Testis (tissue), 3 donors: ENCODE results near the gene SEMA4B. TPM values are rescaled to one million over a fixed set of nuclear protein-coding genes. Genes with fewer than 3 reads are reported as not detected.
A peak's percentile ranks its signal among the peaks of the same experiment; 100 is the strongest.

ENCODE experiments used
- DNase-seq: peaks from one replicate; pipeline ENCODE4 v3.0.0-alpha.2; 2019
- H3K27ac ChIP-seq, 2 donors: fragments of 200-600 bp; sonication (generic); one replicate each; pipeline ENCODE4 v1.5.1; 2019
- H3K27me3 ChIP-seq: fragments of 200-600 bp; sonication (generic); one replicate; pipeline ENCODE4 v1.5.1; 2019
- H3K36me3 ChIP-seq: fragments of 200-600 bp; sonication (generic); one replicate; pipeline ENCODE4 v1.5.1; 2017; ENCODE audit warnings: low read depth; ENCODE audit errors: missing control alignments
- H3K4me1 ChIP-seq: fragments of 200-600 bp; sonication (generic); one replicate; pipeline ENCODE4 v1.5.1; 2019
- H3K4me3 ChIP-seq, 2 donors: fragments of 200-600 bp; sonication (generic); one replicate each; pipeline ENCODE4 v1.5.1; 2017 to 2019
- H3K9me3 ChIP-seq: fragments of 200-600 bp; sonication (generic); one replicate; pipeline ENCODE4 v1.5.1; 2017
- POLR2A ChIP-seq: fragments of 450-650 bp; IDR thresholded peaks from one replicate; pipeline ENCODE4 v1.6.1; 2017; ENCODE audit warnings: antibody characterized with exemption, mild to moderate bottlenecking, moderate library complexity
- WGBS, 2 donors: methylation state at CpG; one replicate each; pipeline ENCODE4 v1.1.5; 2018; 5-methylcytosine and 5-hydroxymethylcytosine counted together
- intact Hi-C: fragments of 100-400 bp; cut with DNase I; formaldehyde crosslinking; loops from one replicate; pipeline ENCODE4 v1.15.1; 2023; ENCODE audit warnings: low total_unique reads
- polyA plus RNA-seq: library from polyadenylated mRNA; stranded (reverse); fragments of 350-450 nt; fragmentation: Illumina TruSeq; extraction: RNeasy Lipid Tissue Mini Kit (QIAGEN cat#74804); gene quantifications from one replicate; pipeline ENCODE4 v1.2.3, GENCODE V29; 2014; ENCODE audit warnings: low read depth, low replicate concordance; ENCODE audit not compliant: insufficient read depth
- total RNA-seq, 2 donors: library from RNA; depleted of rRNA; stranded (reverse); fragments of >200 nt; gene quantifications; one replicate each; pipeline ENCODE4 v1.2.3, GENCODE V29; 2016
- TF ChIP-seq, protein P1 (sequence below), 3 experiments: fragments of 450-650 bp in 2 of 3; fragments of 200-600 bp in 1 of 3; sonication (generic) in 1 of 3; IDR thresholded peaks; one replicate each; pipeline ENCODE4 v1.5.1; 2016 to 2019; ENCODE audit warnings: antibody characterized with exemption in 3 of 3, mild to moderate bottlenecking in 2 of 3, moderate library complexity in 1 of 3

Gene SEMA4B
- total and polyA plus RNA-seq, 3 donors from 2014 or later = 22.2 to 78.3 (median 59.4) TPM

DNA sequence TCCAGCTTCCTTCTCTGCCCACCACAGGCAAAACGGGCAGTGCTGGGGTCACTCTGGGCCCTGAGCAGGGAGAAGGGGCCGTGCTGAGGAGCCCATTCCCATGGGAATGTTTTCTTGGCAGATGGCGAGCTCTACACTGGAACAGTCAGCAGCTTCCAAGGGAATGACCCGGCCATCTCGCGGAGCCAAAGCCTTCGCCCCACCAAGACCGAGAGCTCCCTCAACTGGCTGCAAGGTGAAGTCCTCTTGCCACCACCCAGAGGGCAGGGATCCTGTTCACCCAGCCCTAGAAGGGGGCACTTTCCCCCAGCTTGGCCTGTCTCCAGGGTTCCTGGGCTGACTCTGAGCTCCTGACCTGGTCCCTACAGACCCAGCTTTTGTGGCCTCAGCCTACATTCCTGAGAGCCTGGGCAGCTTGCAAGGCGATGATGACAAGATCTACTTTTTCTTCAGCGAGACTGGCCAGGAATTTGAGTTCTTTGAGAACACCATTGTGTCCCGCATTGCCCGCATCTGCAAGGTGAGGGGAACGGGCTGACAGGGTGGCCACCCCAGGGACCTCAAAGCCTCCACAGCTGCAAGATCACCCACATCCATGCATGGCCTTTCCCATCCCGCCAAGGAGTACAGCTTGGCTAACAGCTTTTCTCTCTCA, 20.2 kb downstream of the SEMA4B start:
- H3K36me3 ChIP-seq = no peaks in the 10 kb centered on the region

DNA sequence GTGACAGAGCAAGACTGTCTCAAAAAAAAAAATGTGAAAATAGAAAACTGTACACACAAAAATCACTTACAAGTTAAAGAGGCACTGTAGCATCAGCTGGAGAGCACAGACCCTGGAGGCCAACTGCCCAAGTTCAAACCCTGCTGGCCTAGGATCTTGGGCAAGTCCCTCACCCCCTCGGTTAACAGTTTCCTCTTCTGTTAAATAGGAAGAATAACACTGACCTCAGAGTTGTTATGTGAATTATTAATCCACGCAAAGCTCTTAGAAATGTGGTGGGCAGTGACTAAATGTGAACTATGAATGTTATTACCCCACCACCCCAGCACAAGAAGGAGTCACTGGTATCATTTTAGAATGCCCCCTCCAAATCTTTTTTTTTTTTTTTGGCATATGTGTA, 21.4 kb downstream of the SEMA4B start:
- no peak overlapping the region for H3K27ac ChIP-seq
- intact Hi-C loops = no loop called here
- H3K36me3 ChIP-seq = no peaks in the 10 kb centered on the region
- DNase-seq = no peak
- H3K27me3 ChIP-seq = no peaks in the 10 kb centered on the region
- TF ChIP-seq, protein P1, sequence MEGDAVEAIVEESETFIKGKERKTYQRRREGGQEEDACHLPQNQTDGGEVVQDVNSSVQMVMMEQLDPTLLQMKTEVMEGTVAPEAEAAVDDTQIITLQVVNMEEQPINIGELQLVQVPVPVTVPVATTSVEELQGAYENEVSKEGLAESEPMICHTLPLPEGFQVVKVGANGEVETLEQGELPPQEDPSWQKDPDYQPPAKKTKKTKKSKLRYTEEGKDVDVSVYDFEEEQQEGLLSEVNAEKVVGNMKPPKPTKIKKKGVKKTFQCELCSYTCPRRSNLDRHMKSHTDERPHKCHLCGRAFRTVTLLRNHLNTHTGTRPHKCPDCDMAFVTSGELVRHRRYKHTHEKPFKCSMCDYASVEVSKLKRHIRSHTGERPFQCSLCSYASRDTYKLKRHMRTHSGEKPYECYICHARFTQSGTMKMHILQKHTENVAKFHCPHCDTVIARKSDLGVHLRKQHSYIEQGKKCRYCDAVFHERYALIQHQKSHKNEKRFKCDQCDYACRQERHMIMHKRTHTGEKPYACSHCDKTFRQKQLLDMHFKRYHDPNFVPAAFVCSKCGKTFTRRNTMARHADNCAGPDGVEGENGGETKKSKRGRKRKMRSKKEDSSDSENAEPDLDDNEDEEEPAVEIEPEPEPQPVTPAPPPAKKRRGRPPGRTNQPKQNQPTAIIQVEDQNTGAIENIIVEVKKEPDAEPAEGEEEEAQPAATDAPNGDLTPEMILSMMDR (IDR thresholded peaks at IDR 0.05) = no peak
- no peak for TF ChIP-seq POLR2A
- no peaks in the 10 kb centered on the region for H3K9me3 ChIP-seq
- H3K4me1 ChIP-seq = no peaks in the 10 kb centered on the region
- no peak overlapping the region for H3K4me3 ChIP-seq
- 93% methylated on average over 2 of the region's 2 CpGs for WGBS, 2 donors

More for the DNA sequence above, 20.2 kb downstream of the SEMA4B start:
- Histone ChIP-seq H3K27me3 (no peaks in the 10 kb centered on the region), H3K4me1 (no peaks in the 10 kb centered on the region), H3K27ac (peak overlapping the region in 1 of 2 donors; percentile 59), H3K9me3 (no peaks in the 10 kb centered on the region), H3K4me3 (no peak overlapping the region)
- DNase-seq = peak; percentile 87
- intact Hi-C loops = no loop called here
- WGBS, 2 donors = 46 to 71% methylated on average over 6 to 14 of the region's 14 CpGs
- no peak for TF ChIP-seq POLR2A
- TF ChIP-seq, protein P1 (IDR thresholded peaks at IDR 0.05) = peak; percentile 48 to 66 (median 59)

DNA sequence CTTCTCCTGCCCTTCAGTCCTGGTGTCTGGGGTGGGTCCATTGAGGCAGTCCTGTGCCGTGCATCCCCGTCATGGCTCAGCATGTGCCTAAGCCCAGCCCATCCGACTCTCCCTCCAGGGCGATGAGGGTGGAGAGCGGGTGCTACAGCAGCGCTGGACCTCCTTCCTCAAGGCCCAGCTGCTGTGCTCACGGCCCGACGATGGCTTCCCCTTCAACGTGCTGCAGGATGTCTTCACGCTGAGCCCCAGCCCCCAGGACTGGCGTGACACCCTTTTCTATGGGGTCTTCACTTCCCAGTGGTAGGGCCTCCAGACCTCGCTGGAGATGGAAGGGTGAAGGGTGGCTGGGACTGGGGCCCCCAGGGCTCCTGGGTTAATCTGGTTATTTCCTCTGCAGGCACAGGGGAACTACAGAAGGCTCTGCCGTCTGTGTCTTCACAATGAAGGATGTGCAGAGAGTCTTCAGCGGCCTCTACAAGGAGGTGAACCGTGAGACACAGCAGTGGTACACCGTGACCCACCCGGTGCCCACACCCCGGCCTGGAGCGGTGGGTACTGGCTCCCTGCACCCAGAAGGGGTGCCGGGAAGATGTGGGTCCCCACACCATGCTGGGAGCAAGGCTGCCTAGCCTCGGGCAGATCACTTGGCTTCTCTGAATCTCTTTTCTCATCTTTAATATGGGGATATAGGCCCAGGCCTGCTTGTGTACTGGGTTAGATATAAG, 22.5 kb downstream of the SEMA4B start:
- no peaks in the 10 kb centered on the region for H3K4me1 ChIP-seq
- intact Hi-C loops = no loop called here
- TF ChIP-seq POLR2A = no peak
- TF ChIP-seq, protein P1 (IDR thresholded peaks at IDR 0.05) = no peak
- H3K4me3 ChIP-seq = no peak overlapping the region
- no peak for DNase-seq
- H3K9me3 ChIP-seq = no peaks in the 10 kb centered on the region
- H3K36me3 ChIP-seq = no peaks in the 10 kb centered on the region
- H3K27ac ChIP-seq = no peak overlapping the region
- 93 to 95% methylated on average over 9 to 22 of the region's 22 CpGs for WGBS, 2 donors
- no peaks in the 10 kb centered on the region for H3K27me3 ChIP-seq

DNA sequence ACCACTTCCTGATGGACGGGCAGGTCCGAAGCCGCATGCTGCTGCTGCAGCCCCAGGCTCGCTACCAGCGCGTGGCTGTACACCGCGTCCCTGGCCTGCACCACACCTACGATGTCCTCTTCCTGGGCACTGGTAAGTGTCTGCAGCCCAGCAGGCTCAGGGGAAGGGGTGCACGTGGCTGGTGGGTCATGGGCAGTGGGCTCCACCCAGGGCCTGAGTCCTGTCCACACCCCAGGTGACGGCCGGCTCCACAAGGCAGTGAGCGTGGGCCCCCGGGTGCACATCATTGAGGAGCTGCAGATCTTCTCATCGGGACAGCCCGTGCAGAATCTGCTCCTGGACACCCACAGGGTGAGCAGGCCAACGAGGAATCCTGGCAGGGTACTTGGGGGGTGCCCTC, 23.9 kb downstream of the SEMA4B start:
- intact Hi-C loops = no loop called here
- no peak overlapping the region for H3K4me3 ChIP-seq
- no peaks in the 10 kb centered on the region for H3K9me3 ChIP-seq
- no peaks in the 10 kb centered on the region for H3K36me3 ChIP-seq
- H3K4me1 ChIP-seq = no peaks in the 10 kb centered on the region
- no peaks in the 10 kb centered on the region for H3K27me3 ChIP-seq
- H3K27ac ChIP-seq = no peak overlapping the region
- no peak for DNase-seq
- TF ChIP-seq, protein P1 (IDR thresholded peaks at IDR 0.05) = no peak
- no peak for TF ChIP-seq POLR2A
- WGBS, 2 donors = 96 to 100% methylated on average over 1 to 17 of the region's 17 CpGs
